CD4-positive, alpha-beta T cell (primary cell): ENCODE data around the gene PARD3B. TPM values are rescaled to one million over a fixed set of nuclear protein-coding genes. Genes with fewer than 3 reads are reported as not detected.
A peak's percentile ranks its signal among the peaks of the same experiment; 100 is the strongest.

ENCODE experiments used
- ATAC-seq: fragments of 200-7000 bp; cut with Tn5 transposase; one replicate; pipeline ENCODE4 v1.10.0; 2022; ENCODE audit warnings: mild to moderate bottlenecking; ENCODE audit not compliant: poor library complexity
- CTCF ChIA-PET: fragments of 350-600 bp; sonication (Branson Sonifier 250); formaldehyde crosslinking; loops from one replicate; lab custom pipeline; 2021; ENCODE audit warnings: antibody characterized with exemption, inconsistent platforms; lab: Charles Lee
- POLR2A ChIA-PET: fragments of 350-600 bp; sonication (Branson Sonifier 250); formaldehyde crosslinking; loops from one replicate; lab custom pipeline; 2021; ENCODE audit warnings: antibody characterized with exemption, inconsistent platforms; lab: Charles Lee
- DNase-seq, 14 experiments: peaks; one replicate each; pipeline ENCODE4 v3.0.0-alpha.2; 2013 to 2020; ENCODE audit warnings: mixed read lengths in 2 of 14
- H3K27ac ChIP-seq, 2 donors: one replicate each; pipeline versions ENCODE4 v1.5.1 to v1.7.0; 2013; ENCODE audit warnings: low read length in 2 of 2, low read depth in 1 of 2, mild to moderate bottlenecking in 1 of 2
- H3K27me3 ChIP-seq, 2 experiments: 1 replicate in 1 of 2; 2 replicates in 1 of 2; pipeline versions ENCODE4 v1.6.1 to v1.7.0; 2013; ENCODE audit warnings: low read length in 2 of 2, control low read depth in 1 of 2, mild to moderate bottlenecking in 1 of 2, moderate library complexity in 1 of 2; ENCODE audit not compliant: insufficient read depth in 2 of 2, control insufficient read depth in 1 of 2
- H3K36me3 ChIP-seq: one replicate; pipeline ENCODE4 v1.6.1; 2013; ENCODE audit warnings: low read length, control low read depth; ENCODE audit not compliant: insufficient read depth
- H3K4me1 ChIP-seq: one replicate; pipeline ENCODE4 v1.6.1; 2013; ENCODE audit warnings: low read length, control low read depth; ENCODE audit not compliant: insufficient read depth
- H3K4me3 ChIP-seq: one replicate; pipeline ENCODE4 v1.5.1; 2013; ENCODE audit warnings: mild to moderate bottlenecking, low read length, moderate library complexity
- H3K9me3 ChIP-seq, 2 experiments: 1 replicate in 1 of 2; 2 replicates in 1 of 2; pipeline versions ENCODE4 v1.6.1 to v1.7.0; 2013; ENCODE audit warnings: low read length in 2 of 2, mild to moderate bottlenecking in 2 of 2, control low read depth in 1 of 2, moderate library complexity in 1 of 2; ENCODE audit not compliant: control insufficient read depth in 1 of 2, insufficient read depth in 1 of 2
- H3K27ac Mint-ChIP-seq: one replicate; pipeline ENCODE4 v1.8.0; 2020; ENCODE audit warnings: mixed read lengths
- H3K27me3 Mint-ChIP-seq: one replicate; pipeline ENCODE4 v1.8.0; 2021; ENCODE audit warnings: mixed read lengths
- H3K36me3 Mint-ChIP-seq: one replicate; pipeline ENCODE4 v1.8.0; 2021; ENCODE audit warnings: low read depth, mixed read lengths
- H3K4me1 Mint-ChIP-seq: one replicate; pipeline ENCODE4 v1.8.0; 2021; ENCODE audit warnings: low read depth, mixed read lengths
- H3K4me3 Mint-ChIP-seq: one replicate; pipeline ENCODE4 v1.8.0; 2020; ENCODE audit warnings: mild to moderate bottlenecking, mixed read lengths
- H3K9me3 Mint-ChIP-seq: one replicate; pipeline ENCODE4 v1.8.0; 2020; ENCODE audit warnings: mixed read lengths
- intact Hi-C, 2 experiments: fragments of 100-400 bp; cut with DNase I in 1 of 2; cut with micrococcal nuclease in 1 of 2; formaldehyde crosslinking; loops; one replicate each; pipeline versions ENCODE4 v1.15.1 to v1.9.0; 2023 to 2025; cut with DNase I, micrococcal nuclease
- total RNA-seq, 174 experiments: library from RNA in 2 of 174; stranded (reverse) in 2 of 174; gene quantifications; one replicate each; pipeline ENCODE4 v1.2.3 and lab custom pipeline; 2021 to 2026
- TF ChIP-seq, protein P1 (sequence below): fragments of 200-600 bp; IDR thresholded peaks from one replicate; pipeline ENCODE4 v1.8.0; 2022; ENCODE audit warnings: antibody characterized with exemption, mild to moderate bottlenecking

Gene PARD3B
- total RNA-seq, 2 experiments from 2014 or later = 0.87 to 1.9 TPM

DNA sequence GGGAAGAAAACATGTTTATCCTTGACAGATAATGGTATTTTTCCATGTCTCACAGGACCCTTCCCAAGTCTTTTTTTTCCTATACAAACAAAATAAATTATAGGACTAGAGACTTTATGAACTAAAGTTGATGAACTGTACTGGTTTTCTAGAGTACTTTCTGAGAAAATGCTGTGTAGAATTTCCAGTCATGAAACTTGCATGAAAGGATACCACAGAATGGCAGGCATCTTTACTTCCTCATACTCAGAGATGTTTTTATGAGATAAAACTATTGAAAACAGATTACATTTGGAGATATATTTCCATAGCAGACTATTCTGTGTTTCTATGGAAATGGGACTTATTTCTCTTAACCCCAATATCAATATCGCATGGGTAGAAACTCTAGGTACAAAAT is 403.5 kb downstream of the PARD3B start:
- ChIA-PET POLR2A (interaction anchor here (5.3 kb wide), 1 partner anchor 18 kb away, joined by 35 read pairs; no protein-coding TSS in a partner anchor), CTCF (no interaction called here)
- TF ChIP-seq, protein P1, sequence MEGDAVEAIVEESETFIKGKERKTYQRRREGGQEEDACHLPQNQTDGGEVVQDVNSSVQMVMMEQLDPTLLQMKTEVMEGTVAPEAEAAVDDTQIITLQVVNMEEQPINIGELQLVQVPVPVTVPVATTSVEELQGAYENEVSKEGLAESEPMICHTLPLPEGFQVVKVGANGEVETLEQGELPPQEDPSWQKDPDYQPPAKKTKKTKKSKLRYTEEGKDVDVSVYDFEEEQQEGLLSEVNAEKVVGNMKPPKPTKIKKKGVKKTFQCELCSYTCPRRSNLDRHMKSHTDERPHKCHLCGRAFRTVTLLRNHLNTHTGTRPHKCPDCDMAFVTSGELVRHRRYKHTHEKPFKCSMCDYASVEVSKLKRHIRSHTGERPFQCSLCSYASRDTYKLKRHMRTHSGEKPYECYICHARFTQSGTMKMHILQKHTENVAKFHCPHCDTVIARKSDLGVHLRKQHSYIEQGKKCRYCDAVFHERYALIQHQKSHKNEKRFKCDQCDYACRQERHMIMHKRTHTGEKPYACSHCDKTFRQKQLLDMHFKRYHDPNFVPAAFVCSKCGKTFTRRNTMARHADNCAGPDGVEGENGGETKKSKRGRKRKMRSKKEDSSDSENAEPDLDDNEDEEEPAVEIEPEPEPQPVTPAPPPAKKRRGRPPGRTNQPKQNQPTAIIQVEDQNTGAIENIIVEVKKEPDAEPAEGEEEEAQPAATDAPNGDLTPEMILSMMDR = no peak
- peaks cover 66% of the 10 kb centered on the region for H3K4me1 Mint-ChIP-seq
- H3K27me3 ChIP-seq = no peaks in the 10 kb centered on the region
- peaks cover 3 to 15% of the 10 kb centered on the region in 2 experiments for H3K9me3 ChIP-seq
- no peaks in the 10 kb centered on the region for H3K27me3 Mint-ChIP-seq
- intact Hi-C loops = loop anchor here in 1 of 2 experiments (1.0 kb wide), 1 partner anchor 21 kb away; no protein-coding TSS in a partner anchor
- peaks cover 8% of the 10 kb centered on the region for H3K9me3 Mint-ChIP-seq
- no peaks in the 10 kb centered on the region for H3K36me3 ChIP-seq
- H3K36me3 Mint-ChIP-seq = peaks cover 11% of the 10 kb centered on the region
- no peak overlapping the region for H3K4me3 ChIP-seq
- peaks cover 14% of the 10 kb centered on the region for H3K4me1 ChIP-seq
- ATAC-seq (peak; percentile 43), DNase-seq (peak in 1 of 14 experiments; percentile 27)
- H3K27ac Mint-ChIP-seq = peak overlapping the region; percentile 71
- H3K27ac ChIP-seq = peak overlapping the region in 1 of 2 donors; percentile 35
- peak overlapping the region; percentile 54 for H3K4me3 Mint-ChIP-seq

DNA sequence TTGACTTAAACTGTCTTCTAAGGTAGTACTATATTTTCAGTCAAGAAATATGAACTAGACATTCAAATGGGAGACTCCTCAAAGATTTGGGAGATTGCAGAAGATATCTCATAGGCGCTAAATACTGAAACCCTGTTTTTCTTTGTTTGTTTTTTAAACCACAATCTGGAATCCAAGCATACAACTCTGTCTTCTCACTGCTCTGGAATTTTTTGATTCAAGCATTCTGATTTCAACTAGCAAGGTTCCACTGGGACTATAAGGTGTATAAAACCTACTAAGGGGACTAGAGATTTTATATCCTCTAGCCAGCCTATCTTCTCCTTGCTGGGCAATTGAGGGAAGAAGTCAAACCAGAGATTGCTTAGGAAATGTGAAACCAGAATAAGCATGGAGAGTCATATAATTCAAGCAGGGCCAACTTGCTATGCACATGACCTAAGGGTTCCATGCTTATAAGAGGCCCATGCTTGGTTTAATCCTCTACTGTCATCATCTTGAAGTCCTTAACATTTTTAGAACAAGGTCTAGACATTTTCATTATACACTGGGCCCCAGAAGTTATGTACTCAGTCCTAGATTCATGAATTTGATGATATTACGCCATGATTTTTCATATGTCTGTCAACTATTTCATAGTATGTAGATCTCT is 405.5 kb downstream of the PARD3B start:
- TF ChIP-seq, protein P1 = no peak
- Mint-ChIP-seq H3K36me3 (no peaks in the 10 kb centered on the region), H3K4me1 (peaks cover 59% of the 10 kb centered on the region), H3K4me3 (no peak overlapping the region), H3K27ac (no peak overlapping the region), H3K9me3 (peaks cover 8% of the 10 kb centered on the region), H3K27me3 (no peaks in the 10 kb centered on the region)
- ChIA-PET POLR2A (interaction anchor here (1.2 kb wide), 1 partner anchor 32 kb away, joined by 3 read pairs; no protein-coding TSS in a partner anchor), CTCF (interaction anchor here (1.2 kb wide), 1 partner anchor 32 kb away, joined by 3 read pairs; no protein-coding TSS in a partner anchor)
- Histone ChIP-seq H3K27ac (no peak overlapping the region), H3K36me3 (no peaks in the 10 kb centered on the region), H3K4me3 (no peak overlapping the region), H3K4me1 (peaks cover 10% of the 10 kb centered on the region), H3K9me3 (no peaks in the 10 kb centered on the region), H3K27me3 (no peaks in the 10 kb centered on the region)
- DNase-seq (no peak), ATAC-seq (no peak)
- intact Hi-C loops = no loop called here

DNA sequence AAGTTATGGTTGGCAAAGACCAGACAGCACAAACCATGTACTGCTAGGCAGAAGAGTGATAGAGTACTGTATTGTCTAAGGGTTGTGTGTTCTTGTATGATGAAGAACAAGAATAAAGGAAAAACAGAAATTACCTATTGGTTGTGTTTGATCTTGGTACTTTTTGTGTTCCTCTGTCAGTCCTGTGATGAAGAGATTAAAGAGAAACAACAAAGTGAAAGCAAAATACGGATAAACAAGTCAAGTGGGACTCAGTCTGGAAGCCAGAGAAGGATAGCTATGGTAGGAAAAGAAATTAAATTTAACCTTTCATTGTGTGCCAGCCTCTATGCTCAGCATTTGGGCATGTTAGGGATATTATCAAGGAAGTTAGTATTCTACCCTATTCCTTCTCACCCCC is 413.1 kb downstream of the PARD3B start:
- Mint-ChIP-seq H3K4me3 (peak overlapping the region; percentile 34), H3K36me3 (no peaks in the 10 kb centered on the region), H3K4me1 (peaks cover 47% of the 10 kb centered on the region), H3K27me3 (no peaks in the 10 kb centered on the region), H3K27ac (peak overlapping the region; percentile 40), H3K9me3 (peaks cover 9% of the 10 kb centered on the region)
- TF ChIP-seq, protein P1 = no peak
- CTCF ChIA-PET = no interaction called here
- H3K36me3 ChIP-seq = no peaks in the 10 kb centered on the region
- no peaks in the 10 kb centered on the region for H3K4me1 ChIP-seq
- H3K27ac ChIP-seq = no peak overlapping the region
- H3K4me3 ChIP-seq = no peak overlapping the region
- POLR2A ChIA-PET = interaction anchor here (1.0 kb wide), 1 partner anchor 9 kb away, joined by 6 read pairs; no protein-coding TSS in a partner anchor
- no peak for ATAC-seq
- DNase-seq = peak in 2 of 14 experiments; percentile 14 to 31
- no peaks in the 10 kb centered on the region for H3K9me3 ChIP-seq
- intact Hi-C loops = no loop called here
- H3K27me3 ChIP-seq = no peaks in the 10 kb centered on the region
